ENCODE data around the gene NADSYN1. TPM values are rescaled to one million over a fixed set of nuclear protein-coding genes. Genes with fewer than 3 reads are reported as not detected.

NADSYN1 gene
- total and polyA plus RNA-seq, 5 experiments from 2014 or later: 24.0 to 197 (median 29.1) TPM

DNA sequence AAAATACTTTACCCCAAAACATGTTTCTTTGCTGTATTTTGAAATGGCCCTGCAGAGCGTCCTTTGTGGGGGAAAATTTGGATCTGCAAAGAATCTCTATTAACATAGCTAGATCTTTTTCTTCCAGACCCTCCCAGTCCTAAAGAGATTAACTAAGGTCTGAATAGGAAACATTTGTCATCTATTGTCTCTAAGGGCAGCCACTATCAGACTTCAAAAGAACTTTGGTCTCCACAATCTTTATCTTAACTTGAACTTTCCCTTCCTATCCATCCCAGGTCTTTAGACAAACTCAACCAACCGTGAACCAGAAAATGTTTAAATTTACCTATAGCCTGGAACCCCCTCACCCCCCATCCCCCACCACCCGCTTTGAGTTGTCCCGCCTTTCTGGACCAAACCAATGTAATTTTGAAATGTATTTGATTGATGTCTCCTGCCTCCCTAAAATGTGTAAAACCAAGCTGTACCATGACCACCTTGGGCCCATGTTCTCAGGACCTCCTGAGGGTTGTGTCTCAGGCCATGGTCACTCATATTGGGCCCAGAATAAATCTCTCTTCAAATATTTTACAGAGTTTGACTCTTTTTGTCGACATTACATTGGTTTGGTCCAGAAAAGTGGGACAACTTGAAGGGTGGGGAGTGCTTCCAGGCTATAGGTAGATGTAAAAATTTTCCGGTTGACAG lies 91.7 kb downstream of the NADSYN1 start:
- peaks cover 0 to 3% (median 0%) of the 10 kb centered on the region in 3 donors for H3K36me3 Mint-ChIP-seq
- ATAC-seq (no peak), DNase-seq (no peak)
- peaks cover 0 to 21% (median 5%) of the 10 kb centered on the region in 9 donors for H3K9me3 Mint-ChIP-seq
- H3K27ac Mint-ChIP-seq: peak overlapping the region in 1 of 10 donors; percentile 18
- peaks cover 14 to 24% (median 15%) of the 10 kb centered on the region in 4 donors for H3K4me1 Mint-ChIP-seq
- H3K4me3 Mint-ChIP-seq: peak overlapping the region in 1 of 10 donors; percentile 4
- POLR2A ChIA-PET: no interaction called here
- peaks cover 8 to 34% (median 24%) of the 10 kb centered on the region in 5 donors for H3K27me3 Mint-ChIP-seq

- no peak for ATAC-seq
- Mint-ChIP-seq H3K9me3 (peaks cover 0 to 18% (median 5%) of the 10 kb centered on the region in 9 donors), H3K27me3 (peaks cover 8 to 39% (median 26%) of the 10 kb centered on the region in 5 donors), H3K27ac (no peak overlapping the region), H3K4me3 (no peak overlapping the region), H3K36me3 (peaks cover 0 to 3% (median 0%) of the 10 kb centered on the region in 3 donors), H3K4me1 (peaks cover 14 to 24% (median 15%) of the 10 kb centered on the region in 4 donors)
- no peak for DNase-seq
- POLR2A ChIA-PET: no interaction called here
These were observed 92.5 kb downstream of the NADSYN1 start for GRCh38 chr11:71545405-71545966.

GRCh38 chr11:71548120-71548519 lies 95.1 kb downstream of the NADSYN1 start, which contains the start of gene KRTAP5-9:
KRTAP5-9 (plus strand) TSS chr11:71548420; CDS start chr11:71548658, 238 bp downstream.
- peaks cover 4 to 39% (median 26%) of the 10 kb centered on the region in 5 donors for H3K27me3 Mint-ChIP-seq
- POLR2A ChIA-PET: no interaction called here

GRCh38 chr11:71548716-71549151 lies 95.7 kb downstream of the NADSYN1 start:
- peak overlapping the region in 1 of 10 donors; percentile 46 for H3K4me3 Mint-ChIP-seq
- H3K4me1 Mint-ChIP-seq: peaks cover 7 to 16% (median 8%) of the 10 kb centered on the region in 4 donors
- peaks cover 4 to 39% (median 28%) of the 10 kb centered on the region in 5 donors for H3K27me3 Mint-ChIP-seq
- DNase-seq: no peak
- no peaks in the 10 kb centered on the region for H3K36me3 Mint-ChIP-seq
- H3K27ac Mint-ChIP-seq: peak overlapping the region in 1 of 10 donors; percentile 83
- peaks cover 0 to 9% (median 0%) of the 10 kb centered on the region in 9 donors for H3K9me3 Mint-ChIP-seq
- POLR2A ChIA-PET: no interaction called here
- ATAC-seq: no peak

More at GRCh38 chr11:71548120-71548519, 95.1 kb downstream of the NADSYN1 start, which contains the start of gene KRTAP5-9:
- Mint-ChIP-seq H3K27ac (peak within 1 kb of the TSS in 2 of 10 donors; percentile 5 to 83), H3K36me3 (no peaks in the 10 kb centered on the region), H3K4me3 (peak within 1 kb of the TSS in 1 of 10 donors; percentile 46), H3K9me3 (peaks cover 0 to 9% (median 0%) of the 10 kb centered on the region in 9 donors), H3K4me1 (peaks cover 11 to 22% (median 14%) of the 10 kb centered on the region in 4 donors)
- ATAC-seq: no peak
- no peak for DNase-seq

Small RNA genes lying within 50 kb of the gene (microRNA-seq; reads per million reads assigned to microRNA genes)
- gene MIR6754 (ENCODE audit: borderline microRNAs expressed): not detected

Other genes with a start within 250 kb of the NADSYN1 start
- gene SHANK2, start 200.6 kb upstream of the NADSYN1 start, total RNA-seq: not detected
- gene SHANK2, start 200.6 kb upstream of the NADSYN1 start, polyA plus RNA-seq: not detected
- gene DHCR7, start 4.8 kb upstream of the NADSYN1 start, total RNA-seq: 10 to 100 TPM; 17.1 to 17.4 TPM
- gene DHCR7, start 4.8 kb upstream of the NADSYN1 start, polyA plus RNA-seq: 10 to 100 TPM; 18.6 to 22.1 (median 18.7) TPM
- gene KRTAP5-7, start 74.1 kb downstream of the NADSYN1 start, total RNA-seq: under 1 TPM in 1 of 2 experiments, not detected in 1; 0.55 TPM
- not detected for gene KRTAP5-7, start 74.1 kb downstream of the NADSYN1 start, polyA plus RNA-seq
- gene KRTAP5-8, start 84.8 kb downstream of the NADSYN1 start, total RNA-seq: under 1 TPM in 1 of 2 experiments, not detected in 1; 0.42 TPM
- gene KRTAP5-8, start 84.8 kb downstream of the NADSYN1 start, polyA plus RNA-seq: not detected
- under 1 TPM in 1 of 2 experiments, not detected in 1; 0.31 TPM for gene KRTAP5-9, start 95.2 kb downstream of the NADSYN1 start, total RNA-seq
- not detected for gene KRTAP5-9, start 95.2 kb downstream of the NADSYN1 start, polyA plus RNA-seq
- gene KRTAP5-10, start 112.4 kb downstream of the NADSYN1 start, total RNA-seq: not detected
- not detected for gene KRTAP5-10, start 112.4 kb downstream of the NADSYN1 start, polyA plus RNA-seq
- gene KRTAP5-11, start 129.7 kb downstream of the NADSYN1 start, total RNA-seq: not detected
- not detected for gene KRTAP5-11, start 129.7 kb downstream of the NADSYN1 start, polyA plus RNA-seq

All from naive thymus-derived CD8-positive, alpha-beta T cell (primary cell).